RPMI8226 (cell line): ENCODE results near the gene PPM1G.
"Not testable (repeated sequence)": the region's sequence is repeated elsewhere in the genome, so short reads cannot be mapped to it uniquely, and the experiment has no call there.

ENCODE experiments used
- DNase-seq: peaks from one replicate; pipeline ENCODE4 v3.0.0-alpha.2; 2015

Gene PPM1G, protein sequence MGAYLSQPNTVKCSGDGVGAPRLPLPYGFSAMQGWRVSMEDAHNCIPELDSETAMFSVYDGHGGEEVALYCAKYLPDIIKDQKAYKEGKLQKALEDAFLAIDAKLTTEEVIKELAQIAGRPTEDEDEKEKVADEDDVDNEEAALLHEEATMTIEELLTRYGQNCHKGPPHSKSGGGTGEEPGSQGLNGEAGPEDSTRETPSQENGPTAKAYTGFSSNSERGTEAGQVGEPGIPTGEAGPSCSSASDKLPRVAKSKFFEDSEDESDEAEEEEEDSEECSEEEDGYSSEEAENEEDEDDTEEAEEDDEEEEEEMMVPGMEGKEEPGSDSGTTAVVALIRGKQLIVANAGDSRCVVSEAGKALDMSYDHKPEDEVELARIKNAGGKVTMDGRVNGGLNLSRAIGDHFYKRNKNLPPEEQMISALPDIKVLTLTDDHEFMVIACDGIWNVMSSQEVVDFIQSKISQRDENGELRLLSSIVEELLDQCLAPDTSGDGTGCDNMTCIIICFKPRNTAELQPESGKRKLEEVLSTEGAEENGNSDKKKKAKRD

DNA sequence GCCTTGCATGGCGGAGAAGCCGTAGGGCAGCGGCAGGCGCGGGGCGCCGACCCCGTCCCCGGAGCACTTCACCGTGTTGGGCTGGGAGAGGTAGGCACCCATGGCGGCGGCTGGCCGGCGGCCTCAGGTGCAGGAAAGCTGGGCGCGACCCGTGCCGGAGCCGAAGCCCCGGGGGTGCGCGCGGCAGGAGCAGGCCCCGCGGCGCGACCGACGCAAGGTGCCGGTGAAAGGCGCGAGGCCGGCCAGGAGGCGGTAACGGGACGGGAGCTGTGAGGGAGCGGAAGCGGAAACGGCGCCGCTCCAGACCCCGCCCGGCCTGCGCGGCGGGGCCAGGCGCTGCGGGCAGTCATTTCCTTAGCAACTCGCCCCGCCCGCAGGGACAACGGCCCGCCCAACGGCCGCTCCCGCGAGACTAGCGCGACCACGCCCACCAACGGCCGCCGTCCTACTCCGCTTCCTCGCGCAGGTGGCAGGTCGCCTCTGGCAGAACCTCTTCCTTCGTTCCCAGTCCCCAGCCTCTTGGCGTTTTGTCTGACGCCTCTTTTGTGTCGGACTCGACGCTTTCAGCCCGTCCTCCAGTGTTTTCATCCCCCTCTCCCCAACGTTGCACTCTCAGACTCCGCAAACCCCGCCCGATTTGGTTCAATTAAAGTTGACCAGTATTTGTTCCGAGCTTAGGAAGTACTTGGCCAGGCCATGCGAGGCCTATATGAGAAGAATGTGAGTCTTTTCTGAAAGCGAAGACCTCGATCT is at the start of gene PPM1G:
Gene PPM1G, minus strand, starts transcription at position 271 of the 753 bp plus-strand sequence. Its CDS starts 169 bp downstream, at position 102.
- peak; percentile 97 for DNase-seq

DNA sequence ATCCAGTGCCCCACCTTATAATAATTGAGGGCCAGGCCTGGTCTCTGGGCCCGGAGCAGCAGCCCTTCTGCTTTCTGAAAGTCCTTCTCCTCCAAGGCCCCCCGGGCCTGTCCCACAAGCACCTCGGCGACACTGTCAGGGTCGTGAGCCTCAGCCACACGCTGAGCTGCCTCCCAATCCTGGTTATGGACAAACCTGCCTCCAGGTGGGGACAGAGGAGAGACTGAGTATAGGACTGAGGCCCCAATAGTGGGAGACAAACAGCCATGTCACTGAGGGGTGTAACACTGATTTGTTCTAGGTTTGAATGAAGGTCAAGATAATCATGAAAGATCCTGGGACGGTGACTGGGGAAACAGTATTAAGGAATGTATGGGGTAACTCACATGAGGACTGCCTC is 44.6 kb upstream of the PPM1G start:
- no peak for DNase-seq

DNA sequence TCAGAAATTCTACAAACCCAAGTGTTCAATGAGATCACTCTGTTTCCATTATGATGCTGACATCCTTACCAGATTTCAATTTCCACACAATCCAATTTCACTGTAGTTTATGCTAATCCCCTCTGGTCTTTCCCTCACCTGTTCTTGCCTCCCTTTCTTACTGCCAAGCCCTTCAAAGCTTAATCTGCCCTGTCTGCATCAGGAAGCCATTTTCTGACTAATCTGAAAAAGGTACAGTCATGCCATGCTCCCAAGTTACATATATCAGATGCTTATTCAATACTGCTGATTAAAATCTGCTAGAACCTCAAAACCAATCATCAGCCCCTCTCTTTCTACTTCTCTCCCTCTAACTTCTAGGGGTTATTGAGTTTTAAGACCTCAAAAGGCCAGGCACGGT is 41.7 kb upstream of the PPM1G start:
- DNase-seq, result no peak

DNA sequence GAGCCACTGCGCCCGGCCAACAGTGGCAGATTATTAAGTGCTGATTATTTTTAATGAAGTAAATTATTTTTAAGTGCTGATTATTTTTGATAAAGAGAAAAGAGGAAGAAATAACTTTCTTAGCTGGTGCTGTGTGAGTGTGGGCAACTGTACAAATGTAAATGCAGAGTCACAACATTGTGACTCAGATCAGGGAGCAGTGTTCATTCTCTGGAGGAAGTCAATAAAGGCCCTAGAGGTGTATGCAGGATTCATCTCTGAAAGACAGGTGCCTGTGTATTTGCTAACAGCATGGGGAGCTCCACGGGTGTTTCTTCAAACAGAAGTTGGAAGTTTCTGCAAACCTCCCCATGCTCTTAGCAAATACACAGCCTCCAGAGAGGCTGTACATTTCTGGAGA is 39.0 kb upstream of the PPM1G start:
- DNase-seq, result no peak

DNA sequence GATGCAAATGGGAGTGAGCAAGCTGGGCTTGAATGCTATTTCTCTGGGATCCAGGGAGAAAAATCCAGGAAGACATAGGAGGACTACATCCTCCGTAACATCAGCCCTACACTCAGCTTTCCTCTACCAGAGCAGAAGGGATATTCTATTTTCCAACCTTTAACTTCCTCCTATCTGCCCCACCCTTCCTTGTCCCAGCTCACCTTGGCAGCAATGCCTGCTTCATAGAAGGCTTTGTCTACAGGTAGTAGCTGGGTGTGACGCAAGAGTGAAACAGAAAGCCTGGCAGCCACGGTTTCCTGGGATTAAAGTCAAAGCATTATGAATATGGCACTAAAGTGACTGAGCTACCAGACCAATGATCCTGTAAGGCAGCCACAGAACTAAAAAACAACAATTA is 36.7 kb upstream of the PPM1G start:
- no peak for DNase-seq

DNA sequence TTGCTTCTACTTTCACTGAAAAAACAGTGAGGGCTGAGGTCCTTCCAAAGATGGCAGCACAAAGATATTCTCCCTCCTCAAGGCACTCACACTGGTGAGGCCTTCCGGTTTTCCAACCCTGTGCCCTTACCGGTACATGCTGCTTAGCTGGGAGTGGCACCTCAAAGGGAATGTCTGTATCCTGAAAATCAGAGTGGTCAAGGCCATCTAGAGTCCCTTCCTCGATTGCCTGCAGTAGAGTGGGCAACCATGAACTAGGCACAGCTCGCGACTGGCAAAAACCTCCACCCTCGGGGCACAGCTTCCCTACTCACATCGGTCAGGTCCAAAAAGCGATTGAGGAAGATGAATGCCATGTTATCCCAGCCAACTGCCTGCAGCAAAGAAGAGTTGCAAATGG is 36.2 kb upstream of the PPM1G start:
- DNase-seq, result no peak

DNA sequence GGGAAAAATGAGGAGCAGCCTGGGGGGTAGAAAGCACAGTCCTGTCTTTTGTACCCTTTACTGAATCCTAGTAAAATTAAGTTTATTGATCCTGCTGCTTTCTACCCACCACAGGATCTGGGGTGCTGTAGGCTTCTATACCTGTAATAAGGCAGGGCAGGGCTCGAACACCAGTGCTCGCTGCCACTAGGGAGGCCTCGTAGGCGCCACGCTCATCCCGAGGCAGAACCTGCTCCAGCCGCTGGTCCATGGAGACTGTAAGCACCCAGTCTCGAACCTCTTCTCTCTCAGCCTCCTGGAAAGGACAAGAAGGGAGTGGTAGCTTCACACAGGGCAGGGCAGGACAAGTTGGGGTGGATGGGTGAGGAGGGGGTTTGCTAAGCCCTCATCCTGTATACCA is 35.8 kb upstream of the PPM1G start:
- DNase-seq, result no peak

DNA sequence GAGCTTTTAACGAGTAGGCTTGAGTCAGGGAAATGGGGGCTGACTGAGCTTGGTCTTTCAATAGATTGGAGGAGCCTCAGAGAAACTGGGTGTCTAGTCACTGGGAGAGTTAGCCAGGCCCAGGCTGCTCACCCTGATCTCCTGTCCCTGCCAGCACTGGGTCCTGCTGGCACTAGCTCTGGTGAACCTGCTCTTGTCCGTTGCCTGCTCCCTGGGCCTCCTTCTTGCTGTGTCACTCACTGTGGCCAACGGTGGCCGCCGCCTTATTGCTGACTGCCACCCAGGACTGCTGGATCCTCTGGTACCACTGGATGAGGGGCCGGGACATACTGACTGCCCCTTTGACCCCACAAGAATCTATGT is 33.5 kb upstream of the PPM1G start:
- DNase-seq, result no peak

DNA sequence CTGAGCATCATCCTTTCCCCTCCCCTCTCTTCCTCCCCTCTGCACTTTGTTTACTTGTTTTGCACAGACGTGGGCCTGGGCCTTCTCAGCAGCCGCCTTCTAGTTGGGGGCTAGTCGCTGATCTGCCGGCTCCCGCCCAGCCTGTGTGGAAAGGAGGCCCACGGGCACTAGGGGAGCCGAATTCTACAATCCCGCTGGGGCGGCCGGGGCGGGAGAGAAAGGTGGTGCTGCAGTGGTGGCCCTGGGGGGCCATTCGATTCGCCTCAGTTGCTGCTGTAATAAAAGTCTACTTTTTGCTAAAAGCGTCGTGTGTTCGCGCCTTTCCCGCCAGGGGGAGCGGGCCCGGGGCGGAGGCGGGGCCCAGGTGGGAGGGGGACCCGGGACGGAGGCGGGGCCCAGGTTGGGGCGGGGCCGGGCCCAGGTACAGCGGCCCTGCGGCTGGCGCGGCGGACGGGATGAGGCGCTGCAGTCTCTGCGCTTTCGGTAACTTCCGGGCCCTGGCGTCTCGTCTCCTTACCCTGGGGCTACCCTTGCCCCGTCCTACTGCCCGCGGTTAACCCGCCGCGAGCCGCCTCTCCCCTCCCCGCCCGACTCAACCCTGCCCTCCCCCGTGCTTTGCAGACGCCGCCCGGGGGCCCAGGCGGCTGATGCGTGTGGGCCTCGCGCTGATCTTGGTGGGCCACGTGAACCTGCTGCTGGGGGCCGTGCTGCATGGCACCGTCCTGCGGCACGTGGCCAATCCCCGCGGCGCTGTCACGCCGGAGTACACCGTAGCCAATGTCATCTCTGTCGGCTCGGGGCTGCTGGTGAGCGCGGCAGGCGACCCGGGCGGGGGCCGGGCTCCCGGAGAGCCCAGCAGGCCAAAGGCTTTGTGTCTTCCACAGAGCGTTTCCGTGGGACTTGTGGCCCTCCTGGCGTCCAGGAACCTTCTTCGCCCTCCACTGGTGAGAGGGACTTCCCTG is 32.8 kb upstream of the PPM1G start, which contains the start of gene KRTCAP3:
Gene KRTCAP3, plus strand, starts transcription at position 424 of the 962 bp plus-strand sequence. Its CDS starts 32 bp downstream, at position 456.
- DNase-seq, result peak; percentile 87

DNA sequence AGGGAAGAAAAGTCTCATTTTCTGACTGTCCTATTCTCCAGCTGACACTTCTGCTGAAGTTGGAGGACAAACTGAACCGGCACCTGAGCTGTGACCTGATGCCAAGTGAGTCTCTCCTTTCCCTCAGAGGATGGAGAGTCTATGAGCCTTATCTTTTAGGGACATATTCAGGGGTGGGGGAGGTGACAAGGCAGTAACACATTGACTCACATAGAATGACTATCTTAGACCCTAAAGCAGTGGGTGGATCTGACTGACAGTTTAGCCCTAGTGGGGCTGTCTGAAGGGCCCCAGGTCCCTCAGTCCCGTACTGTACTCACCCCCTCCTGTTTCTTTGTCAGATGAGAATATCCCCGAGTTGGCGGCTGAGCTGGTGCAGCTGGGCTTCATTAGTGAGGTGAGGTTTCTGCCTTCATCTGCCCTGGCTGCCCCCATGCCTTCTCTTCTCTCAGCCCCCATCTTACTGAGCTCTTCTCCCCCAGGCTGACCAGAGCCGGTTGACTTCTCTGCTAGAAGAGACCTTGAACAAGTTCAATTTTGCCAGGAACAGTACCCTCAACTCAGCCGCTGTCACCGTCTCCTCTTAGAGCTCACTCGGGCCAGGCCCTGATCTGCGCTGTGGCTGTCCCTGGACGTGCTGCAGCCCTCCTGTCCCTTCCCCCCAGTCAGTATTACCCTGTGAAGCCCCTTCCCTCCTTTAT is 32.0 kb upstream of the PPM1G start:
- DNase-seq, result no peak

DNA sequence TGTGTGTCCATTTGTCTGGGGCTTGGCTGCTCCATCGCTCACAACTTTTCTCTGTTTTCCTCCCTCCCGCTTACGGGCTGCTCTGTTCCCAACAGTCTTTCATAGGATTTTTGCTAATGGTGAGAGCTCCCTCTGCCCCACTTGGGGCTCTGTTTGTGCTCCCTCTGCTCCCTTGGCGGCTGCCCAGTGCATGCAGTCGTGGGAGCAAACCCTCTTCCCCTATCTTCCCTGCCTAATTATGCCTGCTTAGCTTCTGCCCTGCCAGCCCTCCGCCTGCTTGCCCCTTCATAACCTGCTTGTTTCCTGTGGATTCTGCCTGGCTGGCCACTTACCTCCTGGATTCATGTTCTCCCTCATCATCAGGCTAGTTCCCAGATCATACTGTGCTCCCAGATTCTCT is 26.2 kb upstream of the PPM1G start:
- no peak for DNase-seq

DNA sequence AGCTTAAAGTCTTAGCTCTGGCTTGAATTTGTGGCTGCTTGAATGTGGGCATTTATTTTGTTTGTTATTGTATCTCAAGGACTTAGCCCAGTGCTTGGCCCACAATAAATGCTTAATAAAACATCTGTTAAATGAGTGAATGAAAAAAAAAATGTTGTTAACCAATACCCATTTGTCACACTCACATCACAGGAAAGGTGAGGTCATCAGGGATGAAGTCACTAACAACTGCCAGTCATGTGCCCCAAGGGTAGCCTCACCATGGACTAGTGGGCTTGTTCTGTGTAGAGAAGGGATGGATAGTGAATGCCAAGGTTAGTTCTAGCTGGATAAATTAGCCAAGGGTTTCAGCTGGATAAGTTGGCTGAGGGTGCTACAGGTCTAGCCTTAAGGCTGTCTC is 22.0 kb upstream of the PPM1G start:
- no peak for DNase-seq

DNA sequence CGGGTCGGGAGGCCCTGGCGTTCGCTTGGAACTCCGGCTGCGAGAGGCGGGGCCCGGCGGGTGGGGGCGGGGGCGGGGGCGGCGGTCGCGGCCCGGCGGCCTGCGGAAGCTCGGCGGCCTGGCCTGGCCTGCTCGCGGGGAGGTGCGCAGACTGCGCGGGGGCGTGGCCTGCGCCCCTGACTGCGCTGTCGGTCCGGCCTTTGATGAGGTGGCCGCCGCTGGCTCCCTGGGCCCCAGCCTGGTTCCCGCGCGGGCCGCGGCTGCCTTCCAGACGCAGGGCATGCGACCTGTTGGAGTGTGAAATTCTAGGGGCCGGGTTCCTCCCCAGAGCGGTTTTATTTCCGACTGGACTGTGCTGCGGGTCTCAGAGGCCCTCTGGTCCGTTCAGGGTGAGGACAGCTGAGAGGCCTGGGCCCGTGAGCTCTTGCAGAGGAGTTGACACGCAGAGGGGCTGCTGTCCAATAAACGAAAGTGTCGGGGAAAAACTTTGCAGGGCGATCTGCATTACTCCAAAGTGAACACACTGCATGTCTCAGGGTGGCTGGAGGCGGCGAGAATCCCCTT is 19.7 kb upstream of the PPM1G start:
- DNase-seq, result peak; percentile 90

DNA sequence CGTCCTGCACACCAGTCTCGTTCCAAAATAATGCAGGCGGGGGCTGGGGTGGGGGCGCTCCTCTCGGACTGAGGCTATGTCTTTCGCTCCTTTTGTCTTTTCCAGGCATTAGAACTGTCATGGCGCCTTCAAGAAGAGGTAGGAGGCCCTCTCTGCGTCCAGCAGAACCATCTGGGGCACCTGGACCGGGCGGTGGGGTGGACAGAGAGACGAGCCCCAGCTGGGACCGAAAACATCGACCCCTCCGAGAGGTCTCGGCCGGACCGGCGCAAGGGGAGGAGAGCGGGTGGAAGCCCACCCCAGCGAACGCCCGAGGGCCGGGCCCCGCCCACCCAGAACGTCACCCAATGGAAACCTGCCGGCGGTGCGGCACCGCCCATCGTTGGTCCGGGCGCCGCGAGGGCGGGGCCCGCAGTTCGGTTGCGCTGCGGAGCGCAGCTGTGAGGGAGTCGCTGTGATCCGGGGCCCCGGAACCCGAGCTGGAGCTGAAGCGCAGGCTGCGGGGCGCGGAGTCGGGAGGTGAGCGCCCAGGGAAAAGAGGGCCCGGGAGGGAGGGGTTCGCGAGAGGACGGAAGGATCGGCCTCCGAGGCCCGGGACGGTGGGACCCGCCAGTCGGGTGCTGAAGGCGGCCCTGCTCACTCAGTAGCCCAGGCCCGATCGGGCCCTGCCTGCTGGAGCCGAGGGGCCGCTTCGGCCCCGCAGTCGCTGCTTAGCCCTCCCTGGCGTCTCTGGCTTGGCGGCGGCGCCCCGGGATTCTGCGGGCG is 19.0 kb upstream of the PPM1G start, which contains the start of gene NRBP1:
Gene NRBP1, plus strand, starts transcription at position 419 of the 765 bp plus-strand sequence. CDS start 4,643 bp downstream, outside the sequence.
- DNase-seq, result peak; percentile 98

DNA sequence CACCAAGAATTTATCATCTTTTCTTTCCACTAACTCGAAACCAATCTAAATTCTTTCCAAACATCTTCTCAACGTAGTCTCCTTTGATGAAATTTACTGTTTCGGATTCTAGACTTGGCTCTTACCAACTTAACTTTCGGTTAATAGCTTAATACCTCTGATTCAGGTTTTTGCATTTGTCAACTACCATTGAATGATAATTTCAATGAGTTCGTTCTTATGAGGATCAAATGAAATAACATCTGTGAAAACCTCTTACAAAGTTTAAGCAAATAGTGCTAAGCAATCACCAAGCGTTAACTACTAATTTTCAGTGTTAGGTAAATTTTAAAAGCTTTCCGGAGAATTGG is 18.4 kb upstream of the PPM1G start:
- DNase-seq, result no peak

DNA sequence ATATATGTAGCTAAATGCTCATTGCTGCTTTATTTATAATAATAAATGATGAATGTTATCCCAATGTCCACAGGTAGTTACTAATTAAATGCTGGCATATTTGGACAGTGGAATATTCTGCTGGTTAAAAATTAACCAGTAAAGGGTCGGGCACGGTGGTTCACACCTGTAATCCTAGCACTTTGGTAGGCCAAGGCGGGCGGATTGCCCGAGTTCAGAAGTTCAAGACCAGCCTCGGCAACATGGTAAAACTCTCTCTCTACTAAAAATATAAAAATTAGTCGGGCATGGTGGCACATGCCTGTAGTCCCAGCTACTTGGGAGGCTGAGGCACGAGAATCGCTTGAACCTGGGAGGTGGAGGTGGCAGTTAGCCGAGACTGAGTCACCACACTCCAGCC is 15.6 kb upstream of the PPM1G start:
- DNase-seq, result not testable (repeated sequence)

DNA sequence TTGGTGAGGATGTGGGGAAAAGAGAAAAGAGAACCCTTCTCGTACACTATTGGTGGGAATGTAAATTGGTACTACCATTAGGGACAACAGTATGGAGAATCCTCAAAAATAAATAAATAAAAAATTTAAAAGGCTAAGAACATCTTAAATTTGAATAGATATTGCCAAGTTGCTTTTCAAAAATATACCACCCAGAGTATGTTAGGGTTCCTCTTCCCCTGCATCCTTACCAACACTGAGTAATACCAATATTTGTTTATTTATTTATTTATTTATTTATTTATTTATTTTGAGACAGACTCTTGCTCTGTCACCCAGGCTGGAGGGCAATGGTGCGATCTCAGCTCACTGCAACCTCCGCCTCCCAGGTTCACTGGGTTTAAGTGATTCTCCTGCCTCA is 13.6 kb upstream of the PPM1G start:
- no peak for DNase-seq

DNA sequence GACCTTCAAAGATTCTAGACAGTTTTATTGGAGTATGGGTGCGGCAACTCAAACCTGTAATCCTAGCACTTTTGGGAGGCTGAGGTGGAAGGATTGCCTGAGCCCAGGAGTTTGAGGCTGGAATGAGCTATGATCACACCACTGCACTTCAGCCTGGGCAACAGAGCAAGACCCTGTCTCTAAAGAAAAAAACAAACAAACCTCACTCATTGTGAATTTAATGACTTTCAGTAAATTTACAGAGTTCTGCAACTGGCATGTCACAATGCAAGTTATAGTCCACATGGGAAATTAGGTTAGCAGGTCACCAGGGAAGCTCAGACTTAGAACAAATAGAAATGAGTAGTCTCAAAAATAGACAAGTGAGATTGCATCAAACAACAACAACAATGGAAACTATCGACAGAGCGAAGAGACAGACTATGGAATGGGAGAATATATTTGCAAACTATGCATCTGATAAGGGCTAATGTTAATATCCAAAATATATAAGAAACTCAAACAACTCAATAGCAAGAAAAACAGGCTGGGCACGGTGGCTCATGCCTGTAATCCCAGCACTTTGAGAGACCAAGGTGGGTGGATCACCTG is 12.4 kb upstream of the PPM1G start:
- DNase-seq, result no peak

DNA sequence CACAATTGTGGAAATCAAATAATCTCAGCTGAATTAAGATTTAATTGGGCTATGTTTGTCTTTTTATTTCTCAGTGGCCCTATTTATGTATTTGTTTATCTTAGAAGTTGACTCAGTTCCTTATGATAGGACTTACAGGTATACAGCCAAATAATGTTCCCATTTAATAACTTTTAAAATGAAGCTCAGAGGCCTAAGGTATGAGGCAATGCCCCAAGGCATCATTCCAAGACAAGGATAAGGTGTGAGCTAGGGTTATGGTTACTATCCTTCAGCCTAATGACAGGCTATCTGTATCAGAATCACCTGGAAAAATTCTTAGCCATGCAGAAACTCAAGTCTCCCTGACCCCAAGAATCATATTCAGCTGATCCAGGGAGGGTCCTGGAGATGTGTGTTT is 11.6 kb upstream of the PPM1G start:
- no peak for DNase-seq

DNA sequence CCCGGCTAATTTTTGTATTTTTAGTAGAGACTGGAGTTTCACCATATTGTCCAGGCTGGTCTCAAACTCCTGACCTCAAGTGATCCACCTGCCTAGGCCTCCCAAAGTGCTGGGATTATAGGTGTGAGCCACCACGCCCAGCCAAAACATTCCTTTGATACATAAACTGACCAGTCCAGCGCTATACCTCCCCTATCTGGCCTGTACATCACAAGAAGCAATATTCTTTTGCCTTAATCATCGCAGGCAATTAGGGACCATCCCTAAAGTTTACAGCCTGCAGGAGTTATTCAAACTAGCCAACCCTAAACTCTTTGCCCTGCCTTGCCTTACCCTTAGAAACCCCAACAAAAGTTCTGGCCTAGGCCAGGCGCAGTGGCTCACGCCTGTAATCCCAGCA is 6.8 kb upstream of the PPM1G start:
- DNase-seq, result no peak
